Spleen (tissue), 11 donors: ENCODE data around the gene PRXL2B. TPM values are rescaled to one million over a fixed set of nuclear protein-coding genes. Genes with fewer than 3 reads are reported as not detected.

ENCODE experiments used
- DNase-seq: peaks from one replicate; pipeline ENCODE4 v3.0.0-alpha.2; 2020
- H3K27ac ChIP-seq, 8 donors: fragments of 200-600 bp; sonication (generic) in 7 of 8; 1 replicate in 4 of 8; 2 replicates in 4 of 8; pipeline versions ENCODE4 v1.5.0 to v1.8.0; 2016 to 2021; ENCODE audit warnings: inconsistent platforms in 4 of 8, mild to moderate bottlenecking in 4 of 8, moderate library complexity in 1 of 8
- H3K27me3 ChIP-seq, 7 donors: fragments of 200-600 bp; sonication (generic) in 6 of 7; replicated peaks in 1 of 7; 1 replicate in 4 of 7; 2 replicates in 3 of 7; pipeline versions ENCODE4 v1.5.0 to v1.8.0; 2016 to 2021; ENCODE audit warnings: inconsistent platforms in 3 of 7, mild to moderate bottlenecking in 1 of 7
- H3K36me3 ChIP-seq, 6 donors: fragments of 200-600 bp; sonication (generic) in 5 of 6; 1 replicate in 4 of 6; 2 replicates in 2 of 6; pipeline versions ENCODE4 v1.5.0 to v1.8.0; 2016 to 2021; ENCODE audit warnings: inconsistent platforms in 2 of 6
- H3K4me1 ChIP-seq, 6 donors: fragments of 200-600 bp; sonication (generic) in 5 of 6; 1 replicate in 3 of 6; 2 replicates in 3 of 6; pipeline versions ENCODE4 v1.5.0 to v1.8.0; 2016 to 2021; ENCODE audit warnings: inconsistent platforms in 3 of 6
- H3K4me3 ChIP-seq, 8 donors: fragments of 200-600 bp; sonication (generic) in 7 of 8; 1 replicate in 4 of 8; 2 replicates in 4 of 8; pipeline versions ENCODE4 v1.5.0 to v1.8.0; 2016 to 2021; ENCODE audit warnings: inconsistent platforms in 4 of 8, mild to moderate bottlenecking in 4 of 8, moderate library complexity in 2 of 8
- H3K9me3 ChIP-seq, 8 donors: fragments of 200-600 bp; sonication (generic) in 7 of 8; 1 replicate in 4 of 8; 2 replicates in 4 of 8; pipeline versions ENCODE4 v1.5.0 to v1.8.0; 2016 to 2021; ENCODE audit warnings: inconsistent platforms in 4 of 8
- CTCF ChIP-seq, 11 experiments: fragments of 200-600 bp in 7 of 11; fragments of 450-650 bp in 4 of 11; sonication (generic) in 4 of 11; IDR thresholded peaks in 8 of 11; conservative IDR thresholded peaks in 3 of 11; 1 replicate in 7 of 11; 2 replicates in 4 of 11; pipeline versions ENCODE4 v1.4.0 to v1.8.0; 2016 to 2021; ENCODE audit warnings: antibody characterized with exemption in 11 of 11, inconsistent platforms in 4 of 11, mild to moderate bottlenecking in 1 of 11
- POLR2A ChIP-seq, 3 donors: fragments of 450-650 bp; IDR thresholded peaks; one replicate each; pipeline ENCODE4 v1.5.1; 2017; ENCODE audit warnings: antibody characterized with exemption in 3 of 3, mild to moderate bottlenecking in 1 of 3
- POLR2AphosphoS5 ChIP-seq, 3 donors: sonication (generic); formaldehyde crosslinking; IDR thresholded peaks; one replicate each; pipeline ENCODE4 v1.5.1; 2017; ENCODE audit warnings: antibody characterized with exemption in 3 of 3
- WGBS, 5 donors: extraction: QIAGEN DNeasy Blood & Tissue Kit in 3 of 5; methylation state at CpG; one replicate each; pipeline versions ENCODE4 v1.1.5 to v1.1.7; 2013 to 2018; 5-methylcytosine and 5-hydroxymethylcytosine counted together
- intact Hi-C: fragments of 100-400 bp; cut with DNase I; formaldehyde crosslinking; loops from one replicate; pipeline ENCODE4 v1.15.0; 2023; ENCODE audit warnings: low total_unique reads
- polyA plus RNA-seq, 3 donors: library from polyadenylated mRNA; stranded (reverse); fragments of 200-250 nt; gene quantifications; one replicate each; pipeline ENCODE4 v1.2.1, GENCODE V29; 2013
- total RNA-seq, 7 donors: library from RNA; depleted of rRNA in 3 of 7; stranded (reverse); fragments of >200 nt in 3 of 7; fragmentation: NEBNext Ultra II Directional in 4 of 7; extraction: Animal tissue kit (Norgen Biotek cat#: 25700) in 4 of 7; gene quantifications; one replicate each; pipeline versions ENCODE4 v1.1.0 to v1.2.1, GENCODE V29; 2016 to 2021
- donor health status: healthy with polysubstance abuse.
- donor health status: DM: no; HTN: no; CAD: no; lungs with moderate emphysema.
- donor health status: DM: no; HTN: no; CAD: no.
- donor health status: Bipolar disorder and iron deficiency.
- donor health status: healthy.
- donor health status: DM: no; HTN: no; CAD: no.
- donor health status: DM: yes; HTN: yes; CAD: no.

Gene PRXL2B
- total and polyA plus RNA-seq, 10 donors = 10.7 to 43.0 (median 25.0) TPM

- H3K4me3 ChIP-seq = no peak overlapping the region
- DNase-seq = peak; percentile 44
- 61 to 88% (median 83%) methylated on average over 6 to 15 of the region's 15 CpGs for WGBS, 5 donors
- no peak overlapping the region for H3K27ac ChIP-seq
- peaks cover 0 to 6% (median 0%) of the 10 kb centered on the region in 6 donors for H3K4me1 ChIP-seq
- no peaks in the 10 kb centered on the region for H3K9me3 ChIP-seq
- intact Hi-C loops = no loop called here
- H3K27me3 ChIP-seq = peaks cover 0 to 57% (median 15%) of the 10 kb centered on the region in 7 donors
- TF ChIP-seq POLR2AphosphoS5 (IDR thresholded peaks at IDR 0.05) (no peak), POLR2A (IDR thresholded peaks at IDR 0.05) (no peak), CTCF (IDR thresholded peaks at IDR 0.05 in 8 of 11, conservative IDR thresholded peaks at IDR 0.05 in 3 of 11) (no peak)
- no peaks in the 10 kb centered on the region for H3K36me3 ChIP-seq
Observed at GRCh38 chr1:2606396-2606880, 19.9 kb downstream of the PRXL2B start.

GRCh38 chr1:2606881-2607621 is 20.5 kb downstream of the PRXL2B start:
- peaks cover 0 to 63% (median 22%) of the 10 kb centered on the region in 7 donors for H3K27me3 ChIP-seq
- H3K27ac ChIP-seq = no peak overlapping the region
- no peak overlapping the region for H3K4me3 ChIP-seq
- DNase-seq = peak; percentile 44
- no peaks in the 10 kb centered on the region for H3K9me3 ChIP-seq
- TF ChIP-seq POLR2AphosphoS5 (IDR thresholded peaks at IDR 0.05) = no peak
- TF ChIP-seq CTCF (IDR thresholded peaks at IDR 0.05 in 8 of 11, conservative IDR thresholded peaks at IDR 0.05 in 3 of 11) = no peak
- no peak for TF ChIP-seq POLR2A (IDR thresholded peaks at IDR 0.05)
- 87 to 91% (median 87%) methylated on average over 35 to 36 of the region's 36 CpGs for whole genome bisulfite sequencing, 5 donors
- H3K4me1 ChIP-seq = peaks cover 0 to 6% (median 0%) of the 10 kb centered on the region in 6 donors
- no peaks in the 10 kb centered on the region for H3K36me3 ChIP-seq
- intact Hi-C loops = no loop called here

GRCh38 chr1:2607641-2608091 is 21.1 kb downstream of the PRXL2B start:
- H3K4me1 ChIP-seq = peaks cover 0 to 6% (median 0%) of the 10 kb centered on the region in 6 donors
- TF ChIP-seq POLR2A (IDR thresholded peaks at IDR 0.05) = no peak
- intact Hi-C loops = no loop called here
- H3K27ac ChIP-seq = no peak overlapping the region
- no peaks in the 10 kb centered on the region for H3K9me3 ChIP-seq
- DNase-seq = peak; percentile 36
- no peaks in the 10 kb centered on the region for H3K36me3 ChIP-seq
- WGBS, 5 donors = 77 to 86% (median 79%) methylated on average over 8 to 13 of the region's 13 CpGs
- no peak overlapping the region for H3K4me3 ChIP-seq
- peaks cover 0 to 64% (median 22%) of the 10 kb centered on the region in 7 donors for H3K27me3 ChIP-seq

- TF ChIP-seq POLR2A (IDR thresholded peaks at IDR 0.05) (no peak), CTCF (IDR thresholded peaks at IDR 0.05 in 8 of 11, conservative IDR thresholded peaks at IDR 0.05 in 3 of 11) (no peak), POLR2AphosphoS5 (IDR thresholded peaks at IDR 0.05) (no peak)
- WGBS, 5 donors = 87 to 89% (median 88%) methylated on average over 22 to 34 of the region's 34 CpGs
- Histone ChIP-seq H3K9me3 (peaks cover 0 to 16% (median 14%) of the 10 kb centered on the region in 8 donors), H3K27me3 (peaks cover 0 to 54% (median 8%) of the 10 kb centered on the region in 7 donors), H3K27ac (no peak overlapping the region), H3K4me3 (no peak overlapping the region), H3K36me3 (no peaks in the 10 kb centered on the region), H3K4me1 (peaks cover 0 to 6% (median 0%) of the 10 kb centered on the region in 6 donors)
- peak; percentile 72 for DNase-seq
- intact Hi-C loops = no loop called here
Observed at GRCh38 chr1:2609319-2610035, 22.9 kb downstream of the PRXL2B start.
